ENCODE measurements around the gene FRMD4B. TPM values are rescaled to one million over a fixed set of nuclear protein-coding genes. Genes with fewer than 3 reads are reported as not detected.

FRMD4B gene
- total RNA-seq, 1 donor from 2014 or later = 102 TPM

GRCh38 chr3:69122403-69122802 lies 263.5 kb downstream of the FRMD4B start, which contains the start of gene LMOD3:
LMOD3 (minus strand) TSS chr3:69122595; CDS start chr3:69122386, 209 bp downstream.
- Mint-ChIP-seq H3K27ac (ENCODE audit: unreplicated experiment) (no peak within 1 kb of the TSS), H3K27me3 (ENCODE audit: unreplicated experiment) (no peaks in the 10 kb centered on the region), H3K36me3 (ENCODE audit: low read depth, unreplicated experiment) (no peaks in the 10 kb centered on the region), H3K9me3 (ENCODE audit: unreplicated experiment) (no peaks in the 10 kb centered on the region), H3K4me3 (ENCODE audit: unreplicated experiment) (no peak within 1 kb of the TSS), H3K4me1 (ENCODE audit: unreplicated experiment) (no peaks in the 10 kb centered on the region)
- no peak for DNase-seq (ENCODE audit: low spot score)
- TF ChIP-seq, protein P1, sequence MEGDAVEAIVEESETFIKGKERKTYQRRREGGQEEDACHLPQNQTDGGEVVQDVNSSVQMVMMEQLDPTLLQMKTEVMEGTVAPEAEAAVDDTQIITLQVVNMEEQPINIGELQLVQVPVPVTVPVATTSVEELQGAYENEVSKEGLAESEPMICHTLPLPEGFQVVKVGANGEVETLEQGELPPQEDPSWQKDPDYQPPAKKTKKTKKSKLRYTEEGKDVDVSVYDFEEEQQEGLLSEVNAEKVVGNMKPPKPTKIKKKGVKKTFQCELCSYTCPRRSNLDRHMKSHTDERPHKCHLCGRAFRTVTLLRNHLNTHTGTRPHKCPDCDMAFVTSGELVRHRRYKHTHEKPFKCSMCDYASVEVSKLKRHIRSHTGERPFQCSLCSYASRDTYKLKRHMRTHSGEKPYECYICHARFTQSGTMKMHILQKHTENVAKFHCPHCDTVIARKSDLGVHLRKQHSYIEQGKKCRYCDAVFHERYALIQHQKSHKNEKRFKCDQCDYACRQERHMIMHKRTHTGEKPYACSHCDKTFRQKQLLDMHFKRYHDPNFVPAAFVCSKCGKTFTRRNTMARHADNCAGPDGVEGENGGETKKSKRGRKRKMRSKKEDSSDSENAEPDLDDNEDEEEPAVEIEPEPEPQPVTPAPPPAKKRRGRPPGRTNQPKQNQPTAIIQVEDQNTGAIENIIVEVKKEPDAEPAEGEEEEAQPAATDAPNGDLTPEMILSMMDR (IDR thresholded peaks at IDR 0.05; ENCODE audit: unreplicated experiment) = no peak

DNA sequence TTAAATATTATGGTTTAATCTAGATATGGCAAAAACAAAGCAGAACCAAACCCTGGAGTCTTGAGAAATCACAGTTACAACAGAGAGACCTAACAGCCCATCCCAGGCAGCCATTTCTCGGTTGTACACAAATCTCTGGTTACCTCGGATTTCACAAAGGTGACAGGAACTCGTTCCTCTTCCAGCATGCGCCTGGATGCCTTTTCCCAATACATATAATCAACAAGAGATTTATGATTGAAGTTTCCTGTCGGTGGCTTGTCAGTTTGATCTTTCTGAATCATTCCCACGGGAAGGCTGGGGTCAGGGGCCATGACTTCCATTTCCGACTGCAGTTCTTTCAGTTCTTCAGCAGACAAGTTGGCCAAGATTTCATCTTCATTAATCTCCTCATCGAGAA lies 263.9 kb downstream of the FRMD4B start:
- Mint-ChIP-seq H3K36me3 (ENCODE audit: low read depth, unreplicated experiment) (no peaks in the 10 kb centered on the region), H3K4me1 (ENCODE audit: unreplicated experiment) (no peaks in the 10 kb centered on the region), H3K27ac (ENCODE audit: unreplicated experiment) (no peak overlapping the region), H3K27me3 (ENCODE audit: unreplicated experiment) (no peaks in the 10 kb centered on the region), H3K9me3 (ENCODE audit: unreplicated experiment) (no peaks in the 10 kb centered on the region), H3K4me3 (ENCODE audit: unreplicated experiment) (no peak overlapping the region)
- DNase-seq (ENCODE audit: low spot score) = no peak
- TF ChIP-seq, protein P1 (IDR thresholded peaks at IDR 0.05; ENCODE audit: unreplicated experiment) = no peak

GRCh38 chr3:69121513-69121912 lies 264.4 kb downstream of the FRMD4B start:
- no peaks in the 10 kb centered on the region for H3K4me1 Mint-ChIP-seq (ENCODE audit: unreplicated experiment)
- no peak for DNase-seq (ENCODE audit: low spot score)
- no peak overlapping the region for H3K27ac Mint-ChIP-seq (ENCODE audit: unreplicated experiment)
- H3K27me3 Mint-ChIP-seq (ENCODE audit: unreplicated experiment) = no peaks in the 10 kb centered on the region
- TF ChIP-seq, protein P1 (IDR thresholded peaks at IDR 0.05; ENCODE audit: unreplicated experiment) = no peak
- no peak overlapping the region for H3K4me3 Mint-ChIP-seq (ENCODE audit: unreplicated experiment)
- no peaks in the 10 kb centered on the region for H3K9me3 Mint-ChIP-seq (ENCODE audit: unreplicated experiment)
- H3K36me3 Mint-ChIP-seq (ENCODE audit: low read depth, unreplicated experiment) = no peaks in the 10 kb centered on the region

GRCh38 chr3:69120879-69121464 lies 264.9 kb downstream of the FRMD4B start:
- H3K9me3 Mint-ChIP-seq (ENCODE audit: unreplicated experiment) = no peaks in the 10 kb centered on the region
- no peak overlapping the region for H3K4me3 Mint-ChIP-seq (ENCODE audit: unreplicated experiment)

More at GRCh38 chr3:69120879-69121464, 264.9 kb downstream of the FRMD4B start:
- no peaks in the 10 kb centered on the region for H3K36me3 Mint-ChIP-seq (ENCODE audit: low read depth, unreplicated experiment)
- no peaks in the 10 kb centered on the region for H3K4me1 Mint-ChIP-seq (ENCODE audit: unreplicated experiment)
- TF ChIP-seq, protein P1 (IDR thresholded peaks at IDR 0.05; ENCODE audit: unreplicated experiment) = peak; percentile 96
- H3K27me3 Mint-ChIP-seq (ENCODE audit: unreplicated experiment) = no peaks in the 10 kb centered on the region
- H3K27ac Mint-ChIP-seq (ENCODE audit: unreplicated experiment) = no peak overlapping the region
- DNase-seq (ENCODE audit: low spot score) = peak; percentile 78

Measured in endothelial cell (in vitro differentiated cells).